ENCODE results near the gene L1TD1.

GRCh38 chr1:62227496-62227895 lies 32.8 kb downstream of the L1TD1 start:
- TF ChIP-seq EP300 (conservative IDR thresholded peaks at IDR 0.05; ENCODE audit: poor library complexity, severe bottlenecking), result no peak
- no peak for TF ChIP-seq EZH2 (IDR thresholded peaks at IDR 0.05; ENCODE audit: borderline replicate concordance, insufficient read depth, low read length, poor library complexity, severe bottlenecking)
- no peak for TF ChIP-seq MXI1 (conservative IDR thresholded peaks at IDR 0.05; ENCODE audit: poor library complexity, severe bottlenecking)
- no peak for TF ChIP-seq CTCF (IDR thresholded peaks at IDR 0.05; ENCODE audit: poor library complexity, severe bottlenecking)

Data from neural cell (in vitro differentiated cells).